ENCODE results near the gene DIS3L2.
"Not testable (repeated sequence)": the region's sequence is repeated elsewhere in the genome, so short reads cannot be mapped to it uniquely, and the experiment has no call there.

The DIS3L2 gene

DNA sequence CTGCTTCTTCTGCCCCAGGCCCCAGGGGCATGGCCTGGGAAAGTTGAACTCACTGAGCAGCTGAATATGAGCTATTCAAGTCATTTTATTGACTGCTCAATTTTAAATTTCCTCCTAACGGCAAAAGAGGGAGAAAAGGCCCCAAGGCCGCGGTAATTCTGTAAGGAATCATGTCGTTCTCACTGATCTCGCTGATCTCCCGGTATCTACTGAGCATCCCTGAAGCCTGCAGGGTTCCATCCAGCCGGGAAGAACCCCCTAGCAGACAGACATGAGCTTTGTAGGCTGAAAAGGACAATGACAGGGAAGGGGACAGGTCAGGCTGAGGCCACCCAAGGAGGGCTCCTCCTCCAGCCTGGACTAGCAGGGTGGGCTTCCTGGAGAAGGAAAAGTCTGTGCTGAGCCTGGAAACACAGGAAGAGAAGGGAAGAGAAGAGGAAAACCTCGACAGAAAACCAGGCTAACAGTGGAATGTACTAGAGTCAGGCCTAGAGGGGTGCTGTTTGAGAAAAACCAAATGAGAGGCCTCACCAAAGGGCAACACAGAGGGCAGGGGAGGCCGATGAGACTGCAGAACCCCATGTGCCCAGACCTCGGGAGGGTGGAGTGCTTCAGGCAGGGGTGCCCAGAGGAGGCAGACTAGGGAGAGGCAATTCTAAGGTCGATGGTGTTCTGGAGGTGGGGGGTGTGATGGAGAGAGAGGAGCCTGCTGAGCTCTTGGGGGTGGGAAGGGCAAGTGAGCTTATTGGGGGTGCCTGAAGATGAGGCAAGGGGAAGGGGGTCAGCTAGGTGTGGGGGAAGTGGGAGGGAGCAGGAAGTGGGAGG, 32.4 kb upstream of the DIS3L2 start:
- no peak for DNase-seq (ENCODE audit: low read depth in 3 of 3)

DNA sequence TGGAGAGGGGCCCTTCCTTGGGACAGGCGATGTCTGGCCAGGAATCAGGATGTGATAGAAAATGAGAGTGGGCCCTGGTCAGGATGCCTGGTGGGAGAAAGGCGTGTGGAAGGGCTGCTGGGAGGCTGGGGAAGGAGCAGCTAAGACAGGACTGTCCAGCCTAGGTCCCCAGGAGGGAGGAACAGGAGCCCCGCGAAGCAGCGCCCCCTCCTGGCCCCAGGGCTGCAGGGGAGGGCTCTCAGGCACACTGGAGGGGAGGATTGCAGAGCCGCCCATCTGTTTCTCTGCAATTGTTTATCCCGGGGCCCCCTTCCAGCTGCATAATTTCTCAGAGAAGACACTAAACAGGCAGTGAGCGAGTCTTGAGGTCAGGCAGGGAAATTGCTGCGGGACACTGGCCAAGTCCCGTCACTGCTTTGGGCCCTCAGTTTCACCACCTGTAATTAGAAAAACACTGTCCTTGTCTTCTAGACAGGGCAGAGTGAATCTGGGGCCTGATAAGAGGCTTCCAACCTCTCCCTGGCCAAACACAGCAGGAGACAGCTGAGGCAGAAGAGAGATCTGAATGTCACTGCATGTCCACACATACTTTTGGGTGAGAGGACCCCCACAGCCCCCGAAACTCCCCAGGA, 31.4 kb upstream of the DIS3L2 start:
- no peak for DNase-seq (ENCODE audit: low read depth in 3 of 3)

- DNase-seq (ENCODE audit: low read depth in 3 of 3): no peak
These were observed 30.8 kb upstream of the DIS3L2 start for GRCh38 chr2:231930593-231931281.

GRCh38 chr2:231931481-231931915, 30.0 kb upstream of the DIS3L2 start:
- no peak for DNase-seq (ENCODE audit: low read depth in 3 of 3)

DNA sequence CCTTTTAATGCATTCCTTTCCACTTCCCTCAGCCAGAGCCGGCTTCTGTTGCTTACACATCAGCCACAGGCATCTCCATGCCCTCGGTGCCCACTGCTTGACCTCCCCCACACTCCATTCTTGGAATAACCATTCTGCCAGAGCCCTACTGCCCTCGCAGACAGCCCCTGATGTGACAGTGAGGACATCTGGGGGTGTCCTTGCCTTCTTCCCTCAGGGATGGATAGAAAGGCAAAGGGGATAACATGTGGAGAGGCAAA, 28.9 kb upstream of the DIS3L2 start:
- DNase-seq (ENCODE audit: low read depth in 3 of 3): no peak

DNA sequence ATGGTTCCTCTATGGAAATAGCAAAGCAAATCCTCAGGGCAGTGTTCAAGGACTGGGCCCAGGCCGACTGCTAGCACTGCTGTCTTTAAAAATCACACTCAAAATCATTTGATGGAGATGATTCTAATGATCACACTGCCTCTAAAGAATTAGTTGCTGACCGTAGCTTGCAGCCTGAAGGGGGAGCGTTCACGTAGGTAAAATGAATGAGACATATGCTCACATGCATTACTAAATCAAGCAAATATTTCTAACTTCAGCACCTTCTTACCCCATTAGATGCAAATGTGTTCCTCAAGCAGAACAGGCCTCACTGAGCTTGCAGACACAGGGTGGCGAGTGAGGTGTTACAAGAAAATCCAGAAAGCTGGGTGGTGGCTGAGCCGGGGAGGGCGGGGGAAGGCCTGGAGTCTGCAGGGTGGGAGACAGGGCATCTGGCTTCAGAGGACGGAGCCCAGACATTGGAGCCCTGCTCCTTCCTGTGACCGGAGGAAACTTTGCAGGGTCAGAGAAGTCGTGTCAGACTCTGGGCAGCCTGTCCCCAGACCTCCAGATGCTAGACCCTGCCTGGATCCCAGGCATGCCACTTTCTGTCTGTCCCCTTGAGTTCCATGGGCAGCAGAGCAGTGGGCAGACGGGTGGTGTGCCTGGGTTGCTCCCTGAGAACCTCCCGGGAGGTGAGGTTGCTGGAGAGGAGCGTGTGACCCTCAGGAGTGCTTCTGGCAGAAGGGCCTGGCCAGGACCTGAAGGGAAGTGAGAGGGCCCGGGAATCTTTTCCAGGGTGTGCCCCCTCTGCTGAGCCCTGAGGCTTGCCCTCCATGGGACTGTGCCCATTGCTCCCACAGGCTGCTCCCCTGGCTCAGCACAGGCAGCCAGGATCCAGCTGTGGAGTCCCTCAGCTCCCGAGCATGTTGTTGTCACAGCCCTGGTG, 28.3 kb upstream of the DIS3L2 start:
- DNase-seq (ENCODE audit: low read depth in 3 of 3): no peak

DNA sequence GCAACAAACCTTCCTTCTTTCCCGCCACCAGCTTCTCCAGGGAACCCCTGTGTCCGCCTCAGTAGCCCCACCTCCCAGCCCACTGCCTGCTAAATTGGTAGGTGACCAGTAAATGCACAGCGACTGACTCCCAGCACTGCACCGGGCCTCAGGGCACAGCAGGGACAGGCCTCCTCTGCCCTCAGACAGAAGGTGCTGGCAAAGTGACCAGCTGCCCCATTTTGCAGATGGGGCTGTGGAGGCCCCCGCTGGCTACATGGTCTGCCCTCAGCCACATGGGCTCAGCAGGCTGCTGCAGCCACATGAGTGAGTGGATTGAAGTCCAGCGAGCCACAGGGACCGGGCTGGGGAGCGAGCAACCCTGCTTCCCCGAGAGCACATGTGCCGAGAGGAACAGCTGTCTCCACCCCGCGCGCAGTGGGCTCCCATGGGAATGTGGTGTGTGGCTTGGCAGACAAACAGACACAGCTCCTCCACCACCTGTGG, 27.6 kb upstream of the DIS3L2 start:
- no peak for DNase-seq (ENCODE audit: low read depth in 3 of 3)

DNA sequence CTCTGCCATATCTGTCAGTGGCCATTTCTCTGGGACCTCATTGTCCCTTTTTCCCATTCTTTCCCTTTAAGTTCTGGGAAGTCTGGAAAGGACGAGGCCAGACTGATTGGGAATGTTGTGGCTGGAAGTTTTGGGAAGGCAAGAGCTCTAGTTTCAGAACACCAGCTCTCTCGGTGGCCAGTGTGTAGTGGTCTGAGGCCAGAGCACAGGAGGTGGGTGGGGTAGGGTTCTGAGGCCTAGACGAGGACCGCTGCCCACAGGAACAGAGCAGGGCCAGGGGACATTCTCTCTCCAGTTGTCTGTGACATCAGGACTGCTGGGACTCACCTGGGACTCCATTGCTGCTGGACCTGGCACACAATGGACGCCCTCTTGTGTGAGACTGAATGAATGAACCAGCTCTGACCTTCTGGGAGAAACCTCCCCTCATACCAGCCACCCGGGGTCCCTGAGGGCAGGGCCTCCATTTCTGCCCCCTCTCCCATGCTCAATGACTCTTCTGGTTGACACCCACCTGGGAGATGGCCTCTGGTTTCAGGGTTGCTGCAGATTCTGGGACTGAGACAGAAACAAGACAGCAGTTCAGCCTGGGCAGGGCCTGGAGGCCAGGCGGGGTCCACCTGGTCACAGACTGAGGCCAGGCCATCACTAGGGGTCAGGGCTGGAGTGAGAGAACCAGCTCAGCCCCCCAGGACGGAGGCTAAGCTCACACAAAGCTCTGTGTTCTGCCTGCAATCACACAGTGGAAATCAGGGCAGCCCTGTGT, 26.9 kb upstream of the DIS3L2 start:
- no peak for DNase-seq (ENCODE audit: low read depth in 3 of 3)

- no peak for DNase-seq (ENCODE audit: low read depth in 3 of 3)
These were observed 26.3 kb upstream of the DIS3L2 start for GRCh38 chr2:231935207-231935524.

DNA sequence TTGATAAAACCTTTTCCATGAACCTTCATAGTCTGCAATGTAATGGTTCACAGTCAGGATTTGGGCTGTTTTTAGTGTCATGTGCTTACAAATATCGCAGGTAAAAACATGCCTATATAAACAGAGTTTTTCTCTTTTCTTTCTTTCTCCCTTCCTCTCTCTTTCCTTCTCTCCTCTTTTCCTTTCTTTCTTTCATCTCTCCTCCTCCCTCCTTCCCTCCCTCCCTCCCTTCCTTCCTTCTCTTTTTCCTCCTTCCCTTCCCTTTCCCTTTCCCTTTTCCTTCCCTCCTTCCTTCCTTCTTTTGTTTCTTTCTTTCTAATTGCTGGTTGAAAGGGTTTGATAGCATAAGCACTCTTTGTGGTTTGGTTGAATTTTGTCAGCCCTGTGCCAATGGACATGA, 25.7 kb upstream of the DIS3L2 start:
- DNase-seq (ENCODE audit: low read depth in 3 of 3): no peak

DNA sequence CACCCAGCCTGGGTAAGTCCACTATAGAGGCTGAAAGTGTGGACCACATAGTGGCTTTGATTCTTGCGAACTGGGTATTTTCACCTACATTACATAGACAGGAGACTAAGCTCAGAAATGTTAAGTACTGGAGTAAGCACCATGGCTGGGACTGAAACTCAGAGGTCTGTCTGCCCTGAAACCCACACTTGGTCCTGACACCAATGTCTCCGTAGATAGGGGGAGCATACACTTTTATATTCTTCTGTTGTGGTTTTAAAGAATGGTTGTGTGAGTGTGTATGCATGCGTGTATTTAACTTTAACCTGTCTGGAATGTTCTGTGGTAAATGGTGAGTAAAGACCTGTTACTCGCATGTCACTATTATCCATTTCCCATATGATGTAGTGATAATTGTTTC, 25.0 kb upstream of the DIS3L2 start:
- no peak for DNase-seq (ENCODE audit: low read depth in 3 of 3)

DNA sequence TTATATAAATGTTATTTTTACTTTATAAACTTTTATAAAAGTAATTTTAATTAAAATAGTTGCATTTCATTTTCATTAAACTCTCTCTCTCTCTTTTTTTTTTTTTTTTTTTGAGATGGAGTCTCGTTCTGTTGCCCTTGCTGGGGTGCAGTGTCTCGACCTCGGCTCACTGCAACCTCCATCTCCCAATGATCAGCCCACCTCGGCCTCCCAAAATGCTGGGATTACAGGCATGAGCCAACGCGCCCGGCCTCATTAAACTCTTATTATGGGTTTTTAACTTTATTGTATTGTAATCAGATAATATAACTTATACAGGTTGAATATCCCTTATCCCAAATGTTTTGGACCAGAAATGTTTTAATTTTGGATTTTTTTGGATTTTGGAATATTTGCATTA, 24.5 kb upstream of the DIS3L2 start:
- DNase-seq (ENCODE audit: low read depth in 3 of 3): no peak

DNA sequence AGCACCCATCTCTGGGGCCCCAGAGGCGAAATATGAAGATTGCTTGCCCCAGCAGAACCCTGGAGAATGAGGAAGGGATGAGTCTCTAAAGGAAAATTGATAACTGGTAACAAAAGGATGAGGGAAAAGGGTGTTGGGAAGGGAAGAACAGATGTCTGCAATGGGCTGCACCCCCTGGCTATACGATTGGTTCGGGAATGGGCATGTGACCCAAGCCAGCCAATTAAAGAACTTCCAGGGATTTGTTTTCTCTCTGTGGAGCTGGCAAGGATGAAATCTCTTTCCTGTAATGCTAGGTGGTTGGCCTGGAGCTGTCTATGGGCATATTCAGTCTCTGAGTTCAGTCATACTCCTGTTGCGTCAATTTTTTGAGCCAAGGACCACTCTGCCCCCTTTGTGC, 22.5 kb upstream of the DIS3L2 start:
- no peak for DNase-seq (ENCODE audit: low read depth in 3 of 3)

DNA sequence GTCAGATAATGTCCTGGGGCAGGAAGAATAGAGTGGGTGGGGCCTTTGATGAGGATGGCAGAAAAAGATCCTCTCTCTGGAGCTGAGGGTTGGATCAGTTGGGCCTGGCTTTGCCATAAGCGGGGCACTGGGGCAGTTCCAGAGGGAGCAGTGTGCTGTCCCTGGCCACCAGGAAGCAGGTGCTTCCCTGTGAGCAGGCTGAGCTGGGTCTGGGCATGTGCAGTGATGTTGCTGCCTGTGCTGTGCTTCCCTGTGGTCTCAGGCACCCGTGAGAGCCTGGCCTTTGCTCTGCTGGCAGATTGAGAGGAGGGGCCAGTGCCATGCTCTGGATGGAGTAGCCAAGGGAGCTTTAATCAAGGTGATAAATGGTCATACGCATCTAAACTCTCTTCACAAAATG, 20.7 kb upstream of the DIS3L2 start:
- DNase-seq (ENCODE audit: low read depth in 3 of 3): no peak

GRCh38 chr2:231941673-231942072, 19.8 kb upstream of the DIS3L2 start:
- no peak for DNase-seq (ENCODE audit: low read depth in 3 of 3)

GRCh38 chr2:231942180-231942579, 19.3 kb upstream of the DIS3L2 start:
- no peak for DNase-seq (ENCODE audit: low read depth in 3 of 3)

DNA sequence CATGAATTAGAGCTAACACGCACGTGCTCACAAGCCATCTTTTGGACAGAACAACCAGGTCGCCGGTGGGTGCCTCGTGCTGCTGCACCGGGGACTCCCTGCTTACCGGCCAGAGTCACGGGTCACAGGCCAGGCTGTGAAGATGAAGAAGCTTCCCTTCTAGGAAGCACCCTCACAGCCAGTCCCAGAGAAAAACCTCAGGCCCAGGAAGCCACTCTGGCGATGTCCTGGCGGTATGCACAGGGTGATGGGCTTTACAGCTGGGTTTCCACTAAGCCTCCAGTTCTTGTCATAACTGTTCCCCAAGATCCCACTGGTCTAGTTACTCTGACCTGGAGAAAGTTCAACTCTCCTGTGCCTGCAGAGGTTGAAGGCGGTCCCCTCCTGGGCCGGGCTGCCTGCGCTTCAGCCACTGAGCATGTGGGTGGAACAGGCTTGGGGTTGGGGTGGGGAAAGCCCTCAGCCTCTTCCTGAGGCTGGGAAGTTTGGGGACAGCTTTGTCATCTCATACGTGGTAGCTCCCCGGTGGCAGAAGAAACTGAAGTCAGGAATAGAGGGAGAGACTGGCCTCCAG, 15.2 kb upstream of the DIS3L2 start:
- DNase-seq (ENCODE audit: low read depth in 3 of 3): no peak

DNA sequence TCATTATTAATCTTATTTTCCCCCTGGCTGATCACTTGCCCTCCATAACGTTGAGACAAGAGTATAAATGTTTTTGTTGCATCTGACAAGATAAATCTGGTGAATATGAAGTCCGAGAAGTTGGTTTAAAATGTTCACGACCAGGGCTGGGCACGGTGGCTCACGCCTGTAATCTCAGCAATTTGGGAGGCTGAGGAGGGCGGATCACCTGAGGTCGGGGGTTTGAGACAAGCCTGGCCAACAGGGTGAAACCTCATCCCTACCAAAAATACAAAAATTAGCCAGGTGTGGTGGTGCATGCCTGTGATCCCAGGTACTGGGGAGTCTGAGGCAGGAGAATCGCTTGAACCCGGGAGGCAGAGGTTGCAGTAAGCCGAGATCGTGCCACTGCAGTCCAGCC, 14.4 kb upstream of the DIS3L2 start:
- not testable (repeated sequence) for DNase-seq (ENCODE audit: low read depth in 3 of 3)

- DNase-seq (ENCODE audit: low read depth in 3 of 3): no peak
These were observed 13.8 kb upstream of the DIS3L2 start for GRCh38 chr2:231947694-231948093.

DNA sequence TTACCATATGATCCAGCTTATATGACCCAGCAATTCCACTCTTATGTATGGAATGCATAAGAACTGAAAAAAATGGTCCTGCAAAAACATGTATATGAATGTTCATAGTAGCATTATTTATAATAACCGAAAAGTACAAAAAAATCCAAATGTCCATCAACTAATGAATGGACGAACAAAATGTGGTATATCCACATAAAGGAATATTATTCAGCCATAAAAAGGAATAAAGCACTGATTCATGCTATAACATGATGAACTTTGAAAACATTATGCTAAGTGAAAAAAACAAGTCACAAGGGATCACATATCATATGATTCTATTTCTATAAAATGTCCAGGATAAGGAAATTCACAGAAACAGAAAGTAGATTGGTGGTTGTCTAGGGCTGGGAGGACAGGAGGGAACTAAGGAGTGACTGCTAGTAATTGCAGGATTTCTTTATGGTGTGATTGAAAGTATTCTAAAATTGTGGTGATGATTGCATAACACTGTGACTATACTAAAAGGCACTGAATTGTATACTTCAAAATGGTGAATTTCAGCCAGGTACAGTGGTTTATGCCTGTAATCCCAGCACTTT, 10.0 kb upstream of the DIS3L2 start:
- no peak for DNase-seq (ENCODE audit: low read depth in 3 of 3)
